Measurements from ENCODE around the gene SDK2.

DNA sequence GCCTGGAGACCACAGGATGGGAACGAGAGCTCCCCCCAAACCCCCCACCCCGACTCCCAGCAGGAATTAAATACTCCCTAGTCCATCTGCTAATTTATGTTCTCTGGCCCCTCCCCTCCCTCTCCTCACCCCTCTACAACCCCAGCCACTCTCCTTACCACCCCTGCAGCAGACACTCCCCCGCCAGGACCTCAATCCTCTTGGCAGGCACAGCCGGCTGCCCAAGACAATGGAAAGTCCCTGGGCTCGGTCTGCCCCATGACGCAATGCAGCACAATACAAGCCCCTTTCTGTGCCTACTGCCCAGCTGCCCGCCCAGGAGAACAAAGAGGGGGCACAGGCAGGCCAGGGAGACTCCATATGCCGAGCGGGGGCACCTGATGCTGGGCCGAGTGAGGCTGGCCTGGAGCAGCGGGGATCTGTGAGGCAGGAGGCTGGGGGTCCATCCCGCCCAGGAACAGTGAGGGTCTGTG is 302.2 kb downstream of the SDK2 start:
- TF ChIP-seq GATA2 (IDR thresholded peaks at IDR 0.05; ENCODE audit: low read depth, low read length) (no peak), GATA3 (IDR thresholded peaks at IDR 0.05; ENCODE audit: low read depth, low read length) (no peak)

All from SH-SY5Y (cell line).